CD8-positive, alpha-beta memory T cell (primary cell): ENCODE measurements around the gene IFT52. TPM values are rescaled to one million over a fixed set of nuclear protein-coding genes. Genes with fewer than 3 reads are reported as not detected.

Experiments
- CTCF ChIA-PET: fragments of 350-600 bp; sonication (Branson Sonifier 250); formaldehyde crosslinking; loops from one replicate; lab custom pipeline; 2021; ENCODE audit warnings: antibody characterized with exemption; lab: Charles Lee
- POLR2A ChIA-PET: fragments of 350-600 bp; sonication (Branson Sonifier 250); formaldehyde crosslinking; loops from one replicate; lab custom pipeline; 2021; ENCODE audit warnings: antibody characterized with exemption; lab: Charles Lee
- DNase-seq, 5 donors: peaks; one replicate each; pipeline versions ENCODE4 v3.0.0 to v3.0.0-alpha.2; 2020 to 2022; ENCODE audit warnings: mixed read lengths in 1 of 5
- H3K27ac ChIP-seq: one replicate; pipeline ENCODE4 v1.7.0; 2013; ENCODE audit warnings: low read depth, mild to moderate bottlenecking, low read length, moderate library complexity
- H3K27me3 ChIP-seq: 2 replicates; pipeline ENCODE4 v1.7.0; 2013; ENCODE audit warnings: low read length, mild to moderate bottlenecking; ENCODE audit not compliant: insufficient read depth, poor library complexity, severe bottlenecking
- H3K36me3 ChIP-seq: 2 replicates; pipeline ENCODE4 v1.7.0; 2013; ENCODE audit warnings: mild to moderate bottlenecking, low read length, moderate library complexity; ENCODE audit not compliant: insufficient read depth
- H3K4me1 ChIP-seq: 2 replicates; pipeline ENCODE4 v1.7.0; 2013; ENCODE audit warnings: mild to moderate bottlenecking, low read length, moderate library complexity; ENCODE audit not compliant: insufficient read depth
- H3K4me3 ChIP-seq: 2 replicates; pipeline ENCODE4 v1.7.0; 2013; ENCODE audit warnings: mild to moderate bottlenecking, low read length
- H3K9me3 ChIP-seq: 2 replicates; pipeline ENCODE4 v1.7.0; 2013; ENCODE audit warnings: mild to moderate bottlenecking, low read length
- H3K27ac Mint-ChIP-seq, 8 donors: one replicate each; pipeline ENCODE4 v1.8.0; 2020 to 2021; ENCODE audit warnings: mixed read lengths in 8 of 8, mild to moderate bottlenecking in 6 of 8, inconsistent platforms in 3 of 8, moderate library complexity in 3 of 8
- H3K27me3 Mint-ChIP-seq, 2 donors: one replicate each; pipeline ENCODE4 v1.8.0; 2020 to 2021; ENCODE audit warnings: mixed read lengths in 2 of 2, mild to moderate bottlenecking in 1 of 2, moderate library complexity in 1 of 2
- H3K36me3 Mint-ChIP-seq, 3 donors: one replicate each; pipeline ENCODE4 v1.8.0; 2020 to 2021; ENCODE audit warnings: mixed read lengths in 3 of 3, inconsistent platforms in 1 of 3, mild to moderate bottlenecking in 1 of 3
- H3K4me1 Mint-ChIP-seq, 3 donors: one replicate each; pipeline ENCODE4 v1.8.0; 2020 to 2021; ENCODE audit warnings: mixed read lengths in 3 of 3, inconsistent platforms in 1 of 3, mild to moderate bottlenecking in 1 of 3
- H3K4me3 Mint-ChIP-seq, 7 donors: one replicate each; pipeline ENCODE4 v1.8.0; 2020 to 2021; ENCODE audit warnings: mixed read lengths in 7 of 7, mild to moderate bottlenecking in 6 of 7, moderate library complexity in 4 of 7, inconsistent platforms in 2 of 7
- H3K9me3 Mint-ChIP-seq, 5 donors: one replicate each; pipeline ENCODE4 v1.8.0; 2020 to 2022; ENCODE audit warnings: mixed read lengths in 5 of 5, mild to moderate bottlenecking in 3 of 5, moderate library complexity in 2 of 5, inconsistent platforms in 1 of 5
- polyA plus RNA-seq: library from polyadenylated mRNA; unstranded; fragments of 300-500 nt; fragmentation: Illumina TruSeq; gene quantifications from one replicate; pipeline ENCODE4 v1.2.3, GENCODE V29; 2021
- total RNA-seq, 2 experiments: library from RNA; stranded (reverse); gene quantifications; one replicate each; pipeline ENCODE4 v1.2.3, GENCODE V29; 2021

The IFT52 gene
- total and polyA plus RNA-seq, 3 experiments from 2014 or later, result 20.2 to 31.6 (median 21.3) TPM

DNA sequence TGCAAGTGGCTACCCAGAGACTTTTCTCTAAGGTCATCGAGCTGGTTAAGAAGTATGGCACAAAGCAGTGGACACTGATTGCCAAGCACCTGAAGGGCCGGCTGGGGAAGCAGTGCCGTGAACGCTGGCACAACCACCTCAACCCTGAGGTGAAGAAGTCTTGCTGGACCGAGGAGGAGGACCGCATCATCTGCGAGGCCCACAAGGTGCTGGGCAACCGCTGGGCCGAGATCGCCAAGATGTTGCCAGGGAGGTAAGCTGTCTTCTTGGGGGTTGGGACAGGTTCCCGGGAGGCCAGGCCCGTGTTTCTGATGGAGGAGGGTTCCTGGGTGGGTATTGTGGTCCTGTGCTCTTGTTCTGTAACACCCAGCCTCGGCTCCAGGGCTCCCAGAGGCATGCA is 96.1 kb downstream of the IFT52 start:
- no peak for DNase-seq
- no peaks in the 10 kb centered on the region for H3K36me3 ChIP-seq
- H3K27ac ChIP-seq, result no peak overlapping the region
- H3K9me3 Mint-ChIP-seq, result no peaks in the 10 kb centered on the region
- H3K4me1 Mint-ChIP-seq, result no peaks in the 10 kb centered on the region
- H3K36me3 Mint-ChIP-seq, result no peaks in the 10 kb centered on the region
- H3K27ac Mint-ChIP-seq, result no peak overlapping the region
- H3K4me1 ChIP-seq, result no peaks in the 10 kb centered on the region
- CTCF ChIA-PET, result no interaction called here
- H3K9me3 ChIP-seq, result no peaks in the 10 kb centered on the region
- H3K27me3 Mint-ChIP-seq, result no peaks in the 10 kb centered on the region
- POLR2A ChIA-PET, result no interaction called here
- no peak overlapping the region for H3K4me3 Mint-ChIP-seq
- H3K4me3 ChIP-seq, result no peak overlapping the region
- H3K27me3 ChIP-seq, result no peaks in the 10 kb centered on the region

DNA sequence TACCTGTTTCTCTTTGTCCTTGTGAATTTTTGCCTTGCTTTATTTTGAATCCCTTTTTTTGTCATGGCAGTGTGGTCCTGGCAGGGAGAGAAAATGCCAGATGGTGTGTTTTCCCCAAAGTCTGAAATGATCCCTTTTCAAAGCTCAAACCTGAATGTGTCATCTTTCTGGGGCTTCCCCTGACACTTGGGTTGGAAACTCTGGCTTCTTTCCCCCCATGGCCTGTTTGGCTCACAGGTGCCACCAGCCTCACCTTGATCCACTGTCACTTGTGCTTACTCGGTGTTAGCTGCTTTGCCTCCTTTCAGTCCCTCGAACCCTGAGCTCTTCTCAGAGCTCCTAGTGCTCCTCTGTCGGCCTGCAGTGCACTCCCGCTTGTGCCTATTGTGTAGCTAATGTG is 98.4 kb downstream of the IFT52 start:
- H3K36me3 ChIP-seq, result no peaks in the 10 kb centered on the region
- no peak overlapping the region for H3K4me3 ChIP-seq
- H3K27me3 ChIP-seq, result no peaks in the 10 kb centered on the region
- ChIA-PET CTCF (no interaction called here), POLR2A (no interaction called here)
- peak in 1 of 5 donors; percentile 12 for DNase-seq
- no peak overlapping the region for H3K27ac Mint-ChIP-seq
- no peak overlapping the region for H3K27ac ChIP-seq
- H3K4me3 Mint-ChIP-seq, result no peak overlapping the region
- H3K4me1 ChIP-seq, result no peaks in the 10 kb centered on the region
- H3K9me3 ChIP-seq, result no peaks in the 10 kb centered on the region
- no peaks in the 10 kb centered on the region for H3K9me3 Mint-ChIP-seq
- H3K4me1 Mint-ChIP-seq, result no peaks in the 10 kb centered on the region
- no peaks in the 10 kb centered on the region for H3K36me3 Mint-ChIP-seq
- no peaks in the 10 kb centered on the region for H3K27me3 Mint-ChIP-seq

DNA sequence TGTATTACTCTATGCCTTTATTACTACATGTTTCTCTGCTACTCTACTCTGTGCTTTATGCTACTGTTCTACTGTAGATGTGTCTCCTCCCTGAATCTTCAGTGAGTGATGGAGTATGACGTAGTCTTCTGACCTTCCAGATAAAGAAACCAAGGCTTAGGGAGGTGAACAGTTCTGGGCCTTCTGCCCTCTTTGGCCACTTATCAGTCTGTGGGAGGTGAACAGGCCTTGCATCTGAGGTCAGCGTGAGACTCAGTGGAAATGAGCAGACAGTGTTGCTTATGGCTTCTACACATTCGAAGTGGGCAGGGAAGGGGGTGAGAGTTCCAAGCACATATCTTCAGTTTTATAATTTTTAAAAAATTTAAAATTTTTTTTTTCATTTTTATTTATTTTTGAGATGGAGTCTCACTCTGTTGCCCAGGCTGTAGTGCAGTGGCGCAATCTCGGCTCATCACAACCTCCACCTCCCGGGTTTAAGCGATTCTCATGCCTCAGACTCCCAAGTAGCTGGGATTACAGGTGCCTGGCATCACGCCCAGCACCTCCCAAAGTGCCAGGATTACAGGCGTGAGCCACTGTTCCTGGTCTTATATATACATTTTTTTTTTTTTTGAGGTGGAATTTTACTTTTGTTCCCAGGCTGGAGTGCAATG is 100.3 kb downstream of the IFT52 start:
- Histone ChIP-seq H3K36me3 (no peaks in the 10 kb centered on the region), H3K4me1 (no peaks in the 10 kb centered on the region), H3K27me3 (no peaks in the 10 kb centered on the region), H3K27ac (no peak overlapping the region), H3K9me3 (no peaks in the 10 kb centered on the region), H3K4me3 (no peak overlapping the region)
- H3K36me3 Mint-ChIP-seq, result no peaks in the 10 kb centered on the region
- no peak overlapping the region for H3K27ac Mint-ChIP-seq
- H3K9me3 Mint-ChIP-seq, result no peaks in the 10 kb centered on the region
- no peak for DNase-seq
- H3K4me1 Mint-ChIP-seq, result no peaks in the 10 kb centered on the region
- no peaks in the 10 kb centered on the region for H3K27me3 Mint-ChIP-seq
- H3K4me3 Mint-ChIP-seq, result no peak overlapping the region
- POLR2A ChIA-PET, result no interaction called here
- CTCF ChIA-PET, result interaction anchor here (1.2 kb wide), 1 partner anchor 153 kb away, joined by 3 read pairs; no protein-coding TSS in a partner anchor

DNA sequence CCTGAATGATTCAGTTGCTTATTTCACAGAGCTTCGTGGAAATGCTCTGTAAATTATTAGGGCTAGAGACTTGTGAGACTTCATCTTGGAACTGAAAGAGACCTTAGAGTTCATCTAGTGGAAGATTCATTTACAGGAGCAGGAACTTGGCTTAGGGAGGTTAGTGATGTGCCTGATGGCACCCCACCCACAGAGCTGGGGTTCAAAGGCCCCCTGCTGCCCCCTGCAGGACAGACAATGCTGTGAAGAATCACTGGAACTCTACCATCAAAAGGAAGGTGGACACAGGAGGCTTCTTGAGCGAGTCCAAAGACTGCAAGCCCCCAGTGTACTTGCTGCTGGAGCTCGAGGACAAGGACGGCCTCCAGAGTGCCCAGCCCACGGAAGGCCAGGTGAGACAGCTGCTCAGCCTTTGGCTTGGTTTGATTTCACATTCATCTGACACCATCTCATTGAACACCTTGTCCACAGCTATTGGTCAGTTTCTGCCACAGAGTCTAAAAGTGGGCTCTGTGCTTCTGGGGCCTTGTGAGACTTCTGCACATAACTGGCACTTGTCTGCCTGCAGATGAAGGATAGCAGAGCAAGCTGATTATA is 101.3 kb downstream of the IFT52 start:
- H3K36me3 ChIP-seq, result no peaks in the 10 kb centered on the region
- no peaks in the 10 kb centered on the region for H3K4me1 ChIP-seq
- no peak overlapping the region for H3K4me3 ChIP-seq
- ChIA-PET CTCF (interaction anchor here (1.2 to 1.4 kb wide), 2 partner anchors 154 to 246 kb away, joined by 3 read pairs; no protein-coding TSS in a partner anchor), POLR2A (no interaction called here)
- peak in 4 of 5 donors; percentile 30 to 56 (median 30) for DNase-seq
- Mint-ChIP-seq H3K27ac (peak overlapping the region in 1 of 8 donors; percentile 29), H3K27me3 (no peaks in the 10 kb centered on the region), H3K36me3 (no peaks in the 10 kb centered on the region), H3K9me3 (no peaks in the 10 kb centered on the region), H3K4me3 (no peak overlapping the region), H3K4me1 (no peaks in the 10 kb centered on the region)
- H3K27ac ChIP-seq, result no peak overlapping the region
- H3K27me3 ChIP-seq, result no peaks in the 10 kb centered on the region
- no peaks in the 10 kb centered on the region for H3K9me3 ChIP-seq

DNA sequence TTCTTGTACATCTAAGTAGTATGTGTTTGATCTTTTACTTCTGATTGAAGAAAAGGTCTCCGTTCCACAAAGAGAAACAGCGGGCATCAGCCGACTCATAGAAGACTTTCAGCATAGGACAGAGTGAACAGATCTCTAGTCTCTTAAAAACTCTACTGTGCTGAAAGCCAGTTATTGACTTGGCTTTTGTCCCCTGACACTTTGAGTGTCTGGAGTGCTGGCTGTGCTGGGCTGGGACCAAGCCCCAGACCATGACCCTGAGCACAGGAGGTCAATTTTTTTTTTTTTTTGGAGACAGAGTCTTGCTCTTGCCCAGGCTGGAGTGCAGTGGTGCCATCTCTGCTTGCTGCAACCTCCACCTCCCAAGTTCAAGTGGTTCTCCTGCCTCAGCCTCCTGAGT is 104.0 kb downstream of the IFT52 start:
- H3K27me3 Mint-ChIP-seq, result no peaks in the 10 kb centered on the region
- Histone ChIP-seq H3K4me3 (no peak overlapping the region), H3K9me3 (no peaks in the 10 kb centered on the region), H3K4me1 (no peaks in the 10 kb centered on the region), H3K27ac (no peak overlapping the region), H3K36me3 (no peaks in the 10 kb centered on the region), H3K27me3 (no peaks in the 10 kb centered on the region)
- no peak for DNase-seq
- no peak overlapping the region for H3K27ac Mint-ChIP-seq
- no peaks in the 10 kb centered on the region for H3K36me3 Mint-ChIP-seq
- H3K4me1 Mint-ChIP-seq, result peaks cover under 1 to 4% (median 3%) of the 10 kb centered on the region in 3 donors
- ChIA-PET CTCF (no interaction called here), POLR2A (no interaction called here)
- H3K4me3 Mint-ChIP-seq, result no peak overlapping the region
- no peaks in the 10 kb centered on the region for H3K9me3 Mint-ChIP-seq

DNA sequence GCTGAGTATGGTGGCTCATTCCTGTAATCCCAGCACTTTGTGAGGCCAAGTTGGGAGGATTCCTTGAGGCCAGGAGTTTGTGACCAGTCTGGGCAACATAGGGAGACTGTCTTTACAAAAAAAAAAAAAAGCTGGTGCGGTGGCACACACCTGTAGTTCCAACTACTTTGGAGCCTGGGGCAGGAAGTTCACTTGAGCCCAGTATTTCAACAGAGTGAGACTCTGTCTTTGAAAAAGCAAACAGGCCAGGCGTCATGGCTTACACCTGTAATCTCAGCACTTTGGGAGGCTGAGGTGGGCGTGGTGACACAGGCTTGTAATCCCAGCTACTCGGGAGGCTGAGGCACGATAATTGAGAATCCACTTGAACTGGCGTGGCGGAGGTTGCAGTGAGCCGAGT is 104.8 kb downstream of the IFT52 start:
- Histone ChIP-seq H3K27me3 (no peaks in the 10 kb centered on the region), H3K9me3 (no peaks in the 10 kb centered on the region), H3K27ac (no peak overlapping the region), H3K36me3 (no peaks in the 10 kb centered on the region), H3K4me3 (no peak overlapping the region), H3K4me1 (no peaks in the 10 kb centered on the region)
- no peaks in the 10 kb centered on the region for H3K9me3 Mint-ChIP-seq
- POLR2A ChIA-PET, result no interaction called here
- no peak for DNase-seq
- H3K36me3 Mint-ChIP-seq, result no peaks in the 10 kb centered on the region
- no peaks in the 10 kb centered on the region for H3K27me3 Mint-ChIP-seq
- no peak overlapping the region for H3K27ac Mint-ChIP-seq
- no peak overlapping the region for H3K4me3 Mint-ChIP-seq
- H3K4me1 Mint-ChIP-seq, result peaks cover 8 to 12% (median 11%) of the 10 kb centered on the region in 3 donors
- CTCF ChIA-PET, result no interaction called here

Other genes with a start within 250 kb of the IFT52 start
- 100 to 1,000 TPM; 203 to 207 TPM for gene SRSF6, start 133.0 kb upstream of the IFT52 start, total RNA-seq
- gene SRSF6, start 133.0 kb upstream of the IFT52 start, polyA plus RNA-seq, result 40.3 TPM
- 1 to 10 TPM; 4.6 to 5.2 TPM for gene L3MBTL1, start 83.2 kb upstream of the IFT52 start, total RNA-seq
- gene L3MBTL1, start 83.2 kb upstream of the IFT52 start, polyA plus RNA-seq, result 1.8 TPM
- under 1 TPM; 0.11 to 0.24 TPM for gene SGK2, start 31.9 kb upstream of the IFT52 start, total RNA-seq
- gene SGK2, start 31.9 kb upstream of the IFT52 start, polyA plus RNA-seq, result not detected
- gene MYBL2, start 76.2 kb downstream of the IFT52 start, total RNA-seq, result 10 to 100 TPM; 78.3 to 78.6 TPM
- gene MYBL2, start 76.2 kb downstream of the IFT52 start, polyA plus RNA-seq, result 0.20 TPM
- not detected for gene GTSF1L, start 136.1 kb downstream of the IFT52 start, total RNA-seq
- gene GTSF1L, start 136.1 kb downstream of the IFT52 start, polyA plus RNA-seq, result not detected